T-cell (primary cell): ENCODE results near the gene TEX51. TPM values are rescaled to one million over a fixed set of nuclear protein-coding genes. Genes with fewer than 3 reads are reported as not detected.

Source experiments
- ATAC-seq, 4 experiments: fragments of 200-7000 bp in 3 of 4; fragments of 150-1000 bp in 1 of 4; cut with Tn5 transposase; replicated peaks in 1 of 4; 1 replicate in 3 of 4; 2 replicates in 1 of 4; pipeline ENCODE4 v1.10.0; 2021; ENCODE audit warnings: moderate library complexity in 3 of 4, mild to moderate bottlenecking in 2 of 4, moderate number of reproducible peaks in 1 of 4
- CTCF ChIA-PET, 2 donors: fragments of 300-600 bp; sonication (Branson Sonifier 250); formaldehyde crosslinking; loops; one replicate each; lab custom pipeline; 2022; ENCODE audit warnings: antibody characterized with exemption in 2 of 2; lab: Charles Lee
- POLR2A ChIA-PET, 2 donors: fragments of 300-600 bp; sonication (Branson Sonifier 250); formaldehyde crosslinking; loops; one replicate each; lab custom pipeline; 2022; ENCODE audit warnings: antibody characterized with exemption in 2 of 2; lab: Charles Lee
- DNase-seq, 35 experiments: peaks; one replicate each; pipeline versions ENCODE4 v3.0.0 to v3.0.0-alpha.2; 2013 to 2023
- H3K27ac ChIP-seq: one replicate; pipeline ENCODE4 v1.5.1; 2013; ENCODE audit warnings: low read length
- H3K27me3 ChIP-seq, 2 experiments: replicated peaks in 1 of 2; 1 replicate in 1 of 2; 2 replicates in 1 of 2; pipeline versions ENCODE4 v1.6.1 to v1.7.0; 2013; ENCODE audit warnings: low read length in 1 of 2, mixed read lengths in 1 of 2; ENCODE audit not compliant: control insufficient read depth in 2 of 2, insufficient read depth in 2 of 2; ENCODE audit errors: extremely low read depth in 1 of 2
- H3K36me3 ChIP-seq, 2 donors: 1 replicate in 1 of 2; 2 replicates in 1 of 2; pipeline versions ENCODE4 v1.6.1 to v1.7.0; 2013; ENCODE audit warnings: low read length in 1 of 2; ENCODE audit not compliant: control insufficient read depth in 2 of 2, insufficient read depth in 1 of 2; ENCODE audit errors: extremely low read depth in 1 of 2
- H3K4me1 ChIP-seq, 2 experiments: 1 replicate in 1 of 2; 2 replicates in 1 of 2; pipeline versions ENCODE4 v1.6.1 to v1.7.0; 2013; ENCODE audit warnings: low read length in 2 of 2, mixed read lengths in 1 of 2; ENCODE audit not compliant: insufficient read depth in 2 of 2, control insufficient read depth in 1 of 2; ENCODE audit errors: extremely low read depth in 1 of 2
- H3K4me3 ChIP-seq, 2 donors: 1 replicate in 1 of 2; 2 replicates in 1 of 2; pipeline versions ENCODE4 v1.5.1 to v1.7.0; 2013; ENCODE audit warnings: mild to moderate bottlenecking in 2 of 2, low read length in 1 of 2, moderate library complexity in 1 of 2; ENCODE audit not compliant: control insufficient read depth in 1 of 2; ENCODE audit errors: extremely low read depth in 1 of 2
- H3K9me3 ChIP-seq: 2 replicates; pipeline ENCODE4 v1.7.0; 2013
- H3K27ac Mint-ChIP-seq, 2 donors: one replicate each; pipeline ENCODE4 v1.8.0; 2020 to 2021; ENCODE audit warnings: mild to moderate bottlenecking in 2 of 2, mixed read lengths in 2 of 2
- H3K27me3 Mint-ChIP-seq, 2 donors: one replicate each; pipeline ENCODE4 v1.8.0; 2021 to 2022; ENCODE audit warnings: mixed read lengths in 2 of 2
- H3K36me3 Mint-ChIP-seq: one replicate; pipeline ENCODE4 v1.8.0; 2021; ENCODE audit warnings: mixed read lengths
- H3K4me1 Mint-ChIP-seq, 3 donors: one replicate each; pipeline ENCODE4 v1.8.0; 2020 to 2022; ENCODE audit warnings: mixed read lengths in 3 of 3, mild to moderate bottlenecking in 1 of 3
- H3K4me3 Mint-ChIP-seq, 3 donors: one replicate each; pipeline ENCODE4 v1.8.0; 2020 to 2022; ENCODE audit warnings: mild to moderate bottlenecking in 3 of 3, mixed read lengths in 3 of 3, moderate library complexity in 3 of 3
- H3K9me3 Mint-ChIP-seq, 3 donors: one replicate each; pipeline ENCODE4 v1.8.0; 2020 to 2022; ENCODE audit warnings: mixed read lengths in 3 of 3
- WGBS: methylation state at CpG from one replicate; pipeline ENCODE4 v1.1.5; 2013; ENCODE audit warnings: missing lambda C conversion rate; ENCODE audit not compliant: insufficient coverage; 5-methylcytosine and 5-hydroxymethylcytosine counted together
- total RNA-seq, 35 experiments: library from RNA in 6 of 35; stranded (reverse) in 6 of 35; fragments of 120-200 nt in 1 of 35; gene quantifications; one replicate each; pipeline versions ENCODE4 v1.2.1 to v1.2.4 and lab custom pipeline; 2013 to 2026

TEX51 gene
- total RNA-seq, 5 donors from 2014 or later (not counting 1 experiment from before 2014, with no cell fraction given) = not detected

GRCh38 chr2:126880324-126880723 is 18.4 kb upstream of the TEX51 start:
- Histone ChIP-seq H3K9me3 (no peaks in the 10 kb centered on the region), H3K4me3 (no peak overlapping the region), H3K36me3 (no peaks in the 10 kb centered on the region), H3K27me3 (peaks cover 0 to 16% of the 10 kb centered on the region in 2 experiments), H3K27ac (no peak overlapping the region), H3K4me1 (no peaks in the 10 kb centered on the region)
- no peaks in the 10 kb centered on the region for H3K4me1 Mint-ChIP-seq
- ChIA-PET POLR2A (no interaction called here), CTCF (no interaction called here)
- H3K36me3 Mint-ChIP-seq = no peaks in the 10 kb centered on the region
- DNase-seq = no peak
- H3K4me3 Mint-ChIP-seq = no peak overlapping the region
- H3K27me3 Mint-ChIP-seq = peaks cover 0 to 2% of the 10 kb centered on the region in 2 donors
- peaks cover 6 to 8% (median 6%) of the 10 kb centered on the region in 3 donors for H3K9me3 Mint-ChIP-seq
- H3K27ac Mint-ChIP-seq = no peak overlapping the region
- WGBS = 85% methylated on average over 5 of the region's 7 CpGs
- no peak for ATAC-seq

- Histone ChIP-seq H3K36me3 (no peaks in the 10 kb centered on the region), H3K9me3 (no peaks in the 10 kb centered on the region), H3K27ac (no peak overlapping the region), H3K27me3 (peaks cover 0 to 21% of the 10 kb centered on the region in 2 experiments), H3K4me1 (no peaks in the 10 kb centered on the region), H3K4me3 (no peak overlapping the region)
- ATAC-seq (no peak), DNase-seq (no peak)
- ChIA-PET POLR2A (no interaction called here), CTCF (no interaction called here)
- Mint-ChIP-seq H3K9me3 (peaks cover under 1 to 3% (median under 1%) of the 10 kb centered on the region in 3 donors), H3K36me3 (no peaks in the 10 kb centered on the region), H3K4me3 (no peak overlapping the region), H3K27ac (no peak overlapping the region), H3K4me1 (no peaks in the 10 kb centered on the region), H3K27me3 (peaks cover 0 to 4% of the 10 kb centered on the region in 2 donors)
- WGBS = 69% methylated on average over 2 of the region's 4 CpGs
These were observed 17.9 kb upstream of the TEX51 start for GRCh38 chr2:126880817-126881216.

- Histone ChIP-seq H3K9me3 (no peaks in the 10 kb centered on the region), H3K27me3 (peaks cover 0 to 29% of the 10 kb centered on the region in 2 experiments), H3K27ac (no peak overlapping the region), H3K4me1 (peaks cover 0 to 6% of the 10 kb centered on the region in 2 experiments), H3K36me3 (no peaks in the 10 kb centered on the region), H3K4me3 (no peak overlapping the region)
- no peak overlapping the region for H3K27ac Mint-ChIP-seq
- CTCF ChIA-PET = no interaction called here
- no peak overlapping the region for H3K4me3 Mint-ChIP-seq
- DNase-seq (no peak), ATAC-seq (no peak)
- POLR2A ChIA-PET = no interaction called here
- peaks cover 3 to 6% of the 10 kb centered on the region in 2 donors for H3K27me3 Mint-ChIP-seq
- no peaks in the 10 kb centered on the region for H3K36me3 Mint-ChIP-seq
- H3K9me3 Mint-ChIP-seq = peaks cover 0 to under 1% (median 0%) of the 10 kb centered on the region in 3 donors
- peaks cover 2 to 3% (median 2%) of the 10 kb centered on the region in 3 donors for H3K4me1 Mint-ChIP-seq
- WGBS = 69% methylated on average over 4 of the region's 9 CpGs
These were observed 17.1 kb upstream of the TEX51 start for GRCh38 chr2:126881591-126881990.

- H3K9me3 ChIP-seq = no peaks in the 10 kb centered on the region
- Mint-ChIP-seq H3K9me3 (no peaks in the 10 kb centered on the region), H3K4me1 (peaks cover 4 to 8% (median 7%) of the 10 kb centered on the region in 3 donors), H3K27ac (no peak overlapping the region), H3K27me3 (peaks cover 9 to 11% of the 10 kb centered on the region in 2 donors), H3K4me3 (no peak overlapping the region), H3K36me3 (no peaks in the 10 kb centered on the region)
- no peak overlapping the region for H3K27ac ChIP-seq
- DNase-seq (no peak), ATAC-seq (no peak)
- ChIA-PET CTCF (interaction anchor here in 1 of 2 donors (0.6 kb wide), 1 partner anchor 442 kb away, joined by 3 read pairs; no protein-coding TSS in a partner anchor), POLR2A (no interaction called here)
- H3K4me1 ChIP-seq = peaks cover 0 to 10% of the 10 kb centered on the region in 2 experiments
- H3K27me3 ChIP-seq = peaks cover 0 to 34% of the 10 kb centered on the region in 2 experiments
- H3K36me3 ChIP-seq = no peaks in the 10 kb centered on the region
- WGBS = no CpG with 5 or more reads among the region's 2 CpGs
- H3K4me3 ChIP-seq = no peak overlapping the region
These were observed 16.5 kb upstream of the TEX51 start for GRCh38 chr2:126882181-126882580.

GRCh38 chr2:126882736-126883665 is 15.7 kb upstream of the TEX51 start:
- CTCF ChIA-PET = no interaction called here
- Mint-ChIP-seq H3K27ac (no peak overlapping the region), H3K9me3 (no peaks in the 10 kb centered on the region), H3K4me3 (no peak overlapping the region), H3K27me3 (peaks cover 11 to 19% of the 10 kb centered on the region in 2 donors), H3K36me3 (no peaks in the 10 kb centered on the region), H3K4me1 (peaks cover 4 to 8% (median 7%) of the 10 kb centered on the region in 3 donors)
- no peak for ATAC-seq
- Histone ChIP-seq H3K36me3 (no peaks in the 10 kb centered on the region), H3K27me3 (peaks cover 0 to 42% of the 10 kb centered on the region in 2 experiments), H3K27ac (no peak overlapping the region), H3K4me3 (no peak overlapping the region), H3K9me3 (no peaks in the 10 kb centered on the region), H3K4me1 (peaks cover 0 to 10% of the 10 kb centered on the region in 2 experiments)
- WGBS = 80% methylated on average over 2 of the region's 7 CpGs
- DNase-seq = no peak
- POLR2A ChIA-PET = no interaction called here

GRCh38 chr2:126883666-126884040 is 15.0 kb upstream of the TEX51 start:
- POLR2A ChIA-PET = no interaction called here

More at GRCh38 chr2:126883666-126884040, 15.0 kb upstream of the TEX51 start:
- no peak for DNase-seq
- Histone ChIP-seq H3K27me3 (peaks cover 0 to 44% of the 10 kb centered on the region in 2 experiments), H3K36me3 (no peaks in the 10 kb centered on the region), H3K9me3 (no peaks in the 10 kb centered on the region), H3K4me1 (peaks cover 0 to 10% of the 10 kb centered on the region in 2 experiments), H3K27ac (no peak overlapping the region), H3K4me3 (no peak overlapping the region)
- ATAC-seq = no peak
- 85% methylated on average over 4 of the region's 6 CpGs for WGBS
- Mint-ChIP-seq H3K4me1 (peaks cover 4 to 8% (median 7%) of the 10 kb centered on the region in 3 donors), H3K36me3 (no peaks in the 10 kb centered on the region), H3K9me3 (no peaks in the 10 kb centered on the region), H3K4me3 (no peak overlapping the region), H3K27ac (no peak overlapping the region), H3K27me3 (peaks cover 11 to 23% of the 10 kb centered on the region in 2 donors)
- CTCF ChIA-PET = no interaction called here
